ENCODE results near the gene PNCK. TPM values are rescaled to one million over a fixed set of nuclear protein-coding genes. Genes with fewer than 3 reads are reported as not detected.
A peak's percentile ranks its signal among the peaks of the same experiment; 100 is the strongest.

Gene PNCK
- total and polyA plus RNA-seq, 7 experiments from 2014 or later, result 0.35 to 1.1 (median 0.58) TPM; not detected in 4

- H3K27me3 ChIP-seq (ENCODE audit: control insufficient read depth in 2 of 2, insufficient read depth in 2 of 2, low read length in 2 of 2), result peaks cover 0 to 4% of the 10 kb centered on the region in 2 donors
- Mint-ChIP-seq H3K9me3 (no peaks in the 10 kb centered on the region), H3K4me3 (peak overlapping the region in 4 of 10 donors; percentile 6 to 29 (median 24)), H3K27me3 (peaks cover 5 to 51% (median 14%) of the 10 kb centered on the region in 5 donors), H3K4me1 (peaks cover 0 to 19% (median 9%) of the 10 kb centered on the region in 7 donors), H3K27ac (no peak overlapping the region), H3K36me3 (no peaks in the 10 kb centered on the region)
- ChIA-PET POLR2A (no interaction called here), CTCF (no interaction called here)
- no peak overlapping the region for H3K4me3 ChIP-seq (ENCODE audit: low read length)
- ATAC-seq (no peak), DNase-seq (no peak)
- no peaks in the 10 kb centered on the region for H3K36me3 ChIP-seq (ENCODE audit: control insufficient read depth in 2 of 3, insufficient read depth in 3 of 3, low read length in 3 of 3)
- no peak overlapping the region for H3K27ac ChIP-seq (ENCODE audit: low read depth, low read length)
- H3K4me1 ChIP-seq (ENCODE audit: control insufficient read depth in 2 of 2, insufficient read depth in 2 of 2, low read length in 2 of 2), result peaks cover 0 to 4% of the 10 kb centered on the region in 2 donors
- no peaks in the 10 kb centered on the region for H3K9me3 ChIP-seq (ENCODE audit: control insufficient read depth in 2 of 3, low read length in 3 of 3)
- intact Hi-C loops (cut with micrococcal nuclease), result loop anchor here in 1 of 2 donors (5.0 kb wide), 3 partner anchors 34 to 109 kb away; no protein-coding TSS in a partner anchor
These were observed 27.6 kb downstream of the PNCK start for GRCh38 chrX:153645921-153646488.

- no peak for DNase-seq
- Histone ChIP-seq H3K27me3 (ENCODE audit: control insufficient read depth in 2 of 2, insufficient read depth in 2 of 2, low read length in 2 of 2) (peaks cover 0 to 4% of the 10 kb centered on the region in 2 donors), H3K27ac (ENCODE audit: low read depth, low read length) (no peak overlapping the region), H3K36me3 (ENCODE audit: control insufficient read depth in 2 of 3, insufficient read depth in 3 of 3, low read length in 3 of 3) (no peaks in the 10 kb centered on the region), H3K4me1 (ENCODE audit: control insufficient read depth in 2 of 2, insufficient read depth in 2 of 2, low read length in 2 of 2) (peaks cover 0 to 4% of the 10 kb centered on the region in 2 donors), H3K9me3 (ENCODE audit: control insufficient read depth in 2 of 3, low read length in 3 of 3) (no peaks in the 10 kb centered on the region), H3K4me3 (ENCODE audit: low read length) (no peak overlapping the region)
- H3K9me3 Mint-ChIP-seq, result no peaks in the 10 kb centered on the region
- no peaks in the 10 kb centered on the region for H3K36me3 Mint-ChIP-seq
- CTCF ChIA-PET, result interaction anchor here (1.1 to 1.3 kb wide), 2 partner anchors 36 to 91 kb away, joined by 5 read pairs; no protein-coding TSS in a partner anchor
- peak overlapping the region in 3 of 10 donors; percentile 19 to 62 (median 38) for H3K4me3 Mint-ChIP-seq
- peaks cover 5 to 54% (median 16%) of the 10 kb centered on the region in 5 donors for H3K27me3 Mint-ChIP-seq
- peaks cover 0 to 19% (median 9%) of the 10 kb centered on the region in 7 donors for H3K4me1 Mint-ChIP-seq
- no peak overlapping the region for H3K27ac Mint-ChIP-seq
- POLR2A ChIA-PET, result no interaction called here
- intact Hi-C loops (cut with micrococcal nuclease), result loop anchor here in 1 of 2 donors (5.0 kb wide), 3 partner anchors 33 to 108 kb away; no protein-coding TSS in a partner anchor
- no peak for ATAC-seq
These were observed 28.5 kb downstream of the PNCK start for GRCh38 chrX:153645151-153645550.

- peaks cover 5 to 52% (median 16%) of the 10 kb centered on the region in 5 donors for H3K27me3 Mint-ChIP-seq
- peaks cover 0 to 4% of the 10 kb centered on the region in 2 donors for H3K27me3 ChIP-seq (ENCODE audit: control insufficient read depth in 2 of 2, insufficient read depth in 2 of 2, low read length in 2 of 2)
- H3K36me3 Mint-ChIP-seq, result no peaks in the 10 kb centered on the region
- CTCF ChIA-PET, result interaction anchor here (0.7 to 1.3 kb wide), 4 partner anchors 9 to 187 kb away, joined by 3 to 5 read pairs (median 4); no protein-coding TSS in a partner anchor
- H3K4me3 ChIP-seq (ENCODE audit: low read length), result no peak overlapping the region
- H3K4me1 Mint-ChIP-seq, result peaks cover 0 to 19% (median 9%) of the 10 kb centered on the region in 7 donors
- H3K27ac ChIP-seq (ENCODE audit: low read depth, low read length), result no peak overlapping the region
- H3K4me3 Mint-ChIP-seq, result peak overlapping the region in 5 of 10 donors; percentile 21 to 62 (median 38)
- ATAC-seq (no peak), DNase-seq (no peak)
- no peaks in the 10 kb centered on the region for H3K9me3 ChIP-seq (ENCODE audit: control insufficient read depth in 2 of 3, low read length in 3 of 3)
- POLR2A ChIA-PET, result no interaction called here
- H3K9me3 Mint-ChIP-seq, result no peaks in the 10 kb centered on the region
- H3K4me1 ChIP-seq (ENCODE audit: control insufficient read depth in 2 of 2, insufficient read depth in 2 of 2, low read length in 2 of 2), result peaks cover 0 to 4% of the 10 kb centered on the region in 2 donors
- intact Hi-C loops (cut with micrococcal nuclease), result loop anchor here in 1 of 2 donors (5.0 kb wide), 3 partner anchors 32 to 107 kb away; no protein-coding TSS in a partner anchor
- no peaks in the 10 kb centered on the region for H3K36me3 ChIP-seq (ENCODE audit: control insufficient read depth in 2 of 3, insufficient read depth in 3 of 3, low read length in 3 of 3)
- H3K27ac Mint-ChIP-seq, result no peak overlapping the region
These were observed 29.1 kb downstream of the PNCK start for GRCh38 chrX:153644356-153645125.

- Mint-ChIP-seq H3K27me3 (peaks cover 5 to 50% (median 16%) of the 10 kb centered on the region in 5 donors), H3K27ac (no peak overlapping the region), H3K4me3 (peak overlapping the region in 9 of 10 donors; percentile 6 to 77 (median 51)), H3K4me1 (peaks cover 0 to 19% (median 9%) of the 10 kb centered on the region in 7 donors), H3K36me3 (no peaks in the 10 kb centered on the region), H3K9me3 (no peaks in the 10 kb centered on the region)
- no peak overlapping the region for H3K4me3 ChIP-seq (ENCODE audit: low read length)
- DNase-seq, result no peak
- no peaks in the 10 kb centered on the region for H3K9me3 ChIP-seq (ENCODE audit: control insufficient read depth in 2 of 3, low read length in 3 of 3)
- ChIA-PET CTCF (interaction anchor here (1.3 kb wide), 1 partner anchor 34 kb away, joined by 5 read pairs; no protein-coding TSS in a partner anchor), POLR2A (interaction anchor here (1.6 kb wide), 1 partner anchor 44 kb away, joined by 4 read pairs; no protein-coding TSS in a partner anchor)
- H3K36me3 ChIP-seq (ENCODE audit: control insufficient read depth in 2 of 3, insufficient read depth in 3 of 3, low read length in 3 of 3), result no peaks in the 10 kb centered on the region
- H3K27me3 ChIP-seq (ENCODE audit: control insufficient read depth in 2 of 2, insufficient read depth in 2 of 2, low read length in 2 of 2), result peaks cover 0 to 4% of the 10 kb centered on the region in 2 donors
- peak; percentile 66 for ATAC-seq
- H3K27ac ChIP-seq (ENCODE audit: low read depth, low read length), result no peak overlapping the region
- H3K4me1 ChIP-seq (ENCODE audit: control insufficient read depth in 2 of 2, insufficient read depth in 2 of 2, low read length in 2 of 2), result peaks cover 0 to 4% of the 10 kb centered on the region in 2 donors
- intact Hi-C loops (cut with micrococcal nuclease), result no loop called here
These were observed 29.9 kb downstream of the PNCK start for GRCh38 chrX:153643431-153644351.

DNA sequence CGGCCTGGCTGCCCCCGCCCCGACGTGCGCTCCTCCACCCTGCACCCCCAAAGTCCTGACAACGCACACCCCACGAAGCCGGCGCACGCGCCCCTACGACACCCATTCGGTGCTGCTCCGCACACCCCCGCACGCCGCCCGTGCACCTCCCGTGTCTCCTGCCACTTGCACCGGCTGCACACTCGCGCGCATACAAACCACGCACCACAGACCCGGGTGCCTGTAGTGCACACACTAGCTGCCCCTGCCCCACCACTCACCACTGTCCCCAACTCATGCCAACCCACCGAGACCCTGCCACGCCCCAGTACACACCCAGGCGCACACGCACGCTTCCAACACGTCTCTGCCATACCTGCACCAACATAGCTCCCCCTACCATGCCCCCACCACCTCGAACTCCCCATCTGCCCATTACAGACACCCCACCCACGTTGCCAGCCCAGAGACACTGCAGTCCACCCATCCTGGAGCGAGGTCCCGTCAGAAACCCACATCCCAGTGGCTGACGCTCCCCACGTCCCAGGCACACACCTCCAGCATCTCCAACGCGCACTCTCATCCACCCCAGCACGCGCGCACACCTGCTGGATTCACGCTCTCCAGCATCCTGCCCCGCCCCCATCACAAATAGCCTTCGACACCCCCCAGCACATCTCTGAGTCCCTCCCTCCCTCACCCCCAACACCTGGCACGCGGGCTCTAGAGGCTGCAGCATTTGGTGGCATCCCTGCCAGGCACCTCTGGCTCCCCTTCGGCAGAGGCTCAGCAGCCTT, 30.8 kb downstream of the PNCK start:
- no peak for ATAC-seq
- Histone ChIP-seq H3K9me3 (ENCODE audit: control insufficient read depth in 2 of 3, low read length in 3 of 3) (no peaks in the 10 kb centered on the region), H3K4me1 (ENCODE audit: control insufficient read depth in 2 of 2, insufficient read depth in 2 of 2, low read length in 2 of 2) (peaks cover 0 to 4% of the 10 kb centered on the region in 2 donors), H3K27ac (ENCODE audit: low read depth, low read length) (no peak overlapping the region), H3K4me3 (ENCODE audit: low read length) (no peak overlapping the region), H3K36me3 (ENCODE audit: control insufficient read depth in 2 of 3, insufficient read depth in 3 of 3, low read length in 3 of 3) (no peaks in the 10 kb centered on the region), H3K27me3 (ENCODE audit: control insufficient read depth in 2 of 2, insufficient read depth in 2 of 2, low read length in 2 of 2) (peaks cover 0 to 4% of the 10 kb centered on the region in 2 donors)
- peaks cover 5 to 44% (median 16%) of the 10 kb centered on the region in 5 donors for H3K27me3 Mint-ChIP-seq
- peaks cover 0 to 19% (median 9%) of the 10 kb centered on the region in 7 donors for H3K4me1 Mint-ChIP-seq
- DNase-seq, result no peak
- POLR2A ChIA-PET, result interaction anchor here (1.6 kb wide), 1 partner anchor 43 kb away, joined by 4 read pairs; no protein-coding TSS in a partner anchor
- intact Hi-C loops (cut with micrococcal nuclease), result no loop called here
- H3K4me3 Mint-ChIP-seq, result peak overlapping the region; percentile 28 to 77 (median 60)
- CTCF ChIA-PET, result no interaction called here
- H3K27ac Mint-ChIP-seq, result peak overlapping the region in 1 of 9 donors; percentile 76
- no peaks in the 10 kb centered on the region for H3K36me3 Mint-ChIP-seq
- H3K9me3 Mint-ChIP-seq, result no peaks in the 10 kb centered on the region

Data from naive thymus-derived CD4-positive, alpha-beta T cell (primary cell).